Measurements from ENCODE around the gene PAX5. TPM values are rescaled to one million over a fixed set of nuclear protein-coding genes. Genes with fewer than 3 reads are reported as not detected.

Gene PAX5
- total RNA-seq, 2 experiments from 2014 or later: 62.5 to 141 TPM

- no TSS peak for BruUV-seq (replicated peaks)
- Histone ChIP-seq H3K4me2 (ENCODE audit: low read length) (no peak overlapping the region), H3K27ac (ENCODE audit: low read depth, low read length, poor library complexity, severe bottlenecking) (no peak overlapping the region), H3K9me3 (ENCODE audit: low read length) (no peaks in the 10 kb centered on the region), H3K4me3 (ENCODE audit: low read depth, low read length, poor library complexity, severe bottlenecking) (no peak overlapping the region), H3K9me2 (ENCODE audit: insufficient read depth, low read length) (no peaks in the 10 kb centered on the region), H3K4me1 (ENCODE audit: insufficient read depth, low read length, poor library complexity, severe bottlenecking) (peaks cover 37% of the 10 kb centered on the region), H3K79me2 (ENCODE audit: insufficient read depth, low read depth, low read length) (no peaks in the 10 kb centered on the region), H2AFZ (ENCODE audit: low read length) (no peak overlapping the region), H3K36me3 (ENCODE audit: insufficient read depth, low read length) (peaks cover 91% of the 10 kb centered on the region), H4K20me1 (ENCODE audit: insufficient read depth, low read length) (no peaks in the 10 kb centered on the region)
- TF ChIP-seq CTCF (conservative IDR thresholded peaks at IDR 0.05; ENCODE audit: low read length): no peak
- TF ChIP-seq EZH2phosphoT487 (IDR thresholded peaks at IDR 0.05; ENCODE audit: borderline replicate concordance, low read depth, low read length): no peak
- intact Hi-C loops (cut with micrococcal nuclease; ENCODE audit: unreplicated experiment): loop anchor here (5.0 to 10.0 kb wide), 2 partner anchors 313 to 491 kb away; no protein-coding TSS in a partner anchor
- ChIA-PET POLR2A (interaction anchor here (0.5 kb wide), 1 partner anchor 513 kb away, joined by 4 read pairs; no protein-coding TSS in a partner anchor), CTCF (ENCODE audit: unreplicated experiment) (no interaction called here)
- no peak for DNase-seq (ENCODE audit: low spot score)
Observed at GRCh38 chr9:36874261-36874660, 159.8 kb downstream of the PAX5 start.

- H3K4me2 ChIP-seq (ENCODE audit: low read length): no peak overlapping the region
- peak; percentile 79 for DNase-seq (ENCODE audit: low spot score)
- H3K9me2 ChIP-seq (ENCODE audit: insufficient read depth, low read length): no peaks in the 10 kb centered on the region
- H3K4me1 ChIP-seq (ENCODE audit: insufficient read depth, low read length, poor library complexity, severe bottlenecking): peaks cover 37% of the 10 kb centered on the region
- no peaks in the 10 kb centered on the region for H3K79me2 ChIP-seq (ENCODE audit: insufficient read depth, low read depth, low read length)
- ChIA-PET POLR2A (interaction anchor here (0.6 kb wide), 3 partner anchors 64 to 523 kb away, joined by 3 to 4 read pairs (median 3); no protein-coding TSS in a partner anchor), CTCF (ENCODE audit: unreplicated experiment) (interaction anchor here (0.8 to 1.1 kb wide), 6 partner anchors 12 to 537 kb away, joined by 3 to 8 read pairs (median 4); no protein-coding TSS in a partner anchor)
- H3K36me3 ChIP-seq (ENCODE audit: insufficient read depth, low read length): peaks cover 91% of the 10 kb centered on the region
- no peak overlapping the region for H2AFZ ChIP-seq (ENCODE audit: low read length)
- H4K20me1 ChIP-seq (ENCODE audit: insufficient read depth, low read length): no peaks in the 10 kb centered on the region
- H3K4me3 ChIP-seq (ENCODE audit: low read depth, low read length, poor library complexity, severe bottlenecking): no peak overlapping the region
- H3K27ac ChIP-seq (ENCODE audit: low read depth, low read length, poor library complexity, severe bottlenecking): no peak overlapping the region
- intact Hi-C loops (cut with micrococcal nuclease; ENCODE audit: unreplicated experiment): loop anchor here (1.0 to 10.0 kb wide), 4 partner anchors 118 to 491 kb away; no protein-coding TSS in a partner anchor
- TF ChIP-seq EZH2phosphoT487 (IDR thresholded peaks at IDR 0.05; ENCODE audit: borderline replicate concordance, low read depth, low read length) (no peak), CTCF (conservative IDR thresholded peaks at IDR 0.05; ENCODE audit: low read length) (peak; percentile 95)
- no TSS peak for BruUV-seq (replicated peaks)
- no peaks in the 10 kb centered on the region for H3K9me3 ChIP-seq (ENCODE audit: low read length)
Observed at GRCh38 chr9:36873247-36873875, 160.7 kb downstream of the PAX5 start.

- H3K27ac ChIP-seq (ENCODE audit: low read depth, low read length, poor library complexity, severe bottlenecking): no peak overlapping the region
- BruUV-seq (replicated peaks): no TSS peak
Observed at GRCh38 chr9:36872641-36873040, 161.4 kb downstream of the PAX5 start.

More at GRCh38 chr9:36872641-36873040, 161.4 kb downstream of the PAX5 start:
- TF ChIP-seq EZH2phosphoT487 (IDR thresholded peaks at IDR 0.05; ENCODE audit: borderline replicate concordance, low read depth, low read length): no peak
- TF ChIP-seq CTCF (conservative IDR thresholded peaks at IDR 0.05; ENCODE audit: low read length): no peak
- no peak overlapping the region for H3K4me2 ChIP-seq (ENCODE audit: low read length)
- H3K4me3 ChIP-seq (ENCODE audit: low read depth, low read length, poor library complexity, severe bottlenecking): no peak overlapping the region
- POLR2A ChIA-PET: interaction anchor here (0.6 kb wide), 1 partner anchor 64 kb away, joined by 3 read pairs; no protein-coding TSS in a partner anchor
- intact Hi-C loops (cut with micrococcal nuclease; ENCODE audit: unreplicated experiment): loop anchor here (1.0 to 10.0 kb wide), 4 partner anchors 119 to 492 kb away; no protein-coding TSS in a partner anchor
- no peaks in the 10 kb centered on the region for H4K20me1 ChIP-seq (ENCODE audit: insufficient read depth, low read length)
- no peaks in the 10 kb centered on the region for H3K79me2 ChIP-seq (ENCODE audit: insufficient read depth, low read depth, low read length)
- CTCF ChIA-PET (ENCODE audit: unreplicated experiment): interaction anchor here (0.8 to 1.1 kb wide), 6 partner anchors 12 to 538 kb away, joined by 3 to 8 read pairs (median 4); no protein-coding TSS in a partner anchor
- peaks cover 85% of the 10 kb centered on the region for H3K36me3 ChIP-seq (ENCODE audit: insufficient read depth, low read length)
- DNase-seq (ENCODE audit: low spot score): no peak
- no peaks in the 10 kb centered on the region for H3K9me2 ChIP-seq (ENCODE audit: insufficient read depth, low read length)
- H2AFZ ChIP-seq (ENCODE audit: low read length): no peak overlapping the region
- H3K4me1 ChIP-seq (ENCODE audit: insufficient read depth, low read length, poor library complexity, severe bottlenecking): peaks cover 32% of the 10 kb centered on the region
- no peaks in the 10 kb centered on the region for H3K9me3 ChIP-seq (ENCODE audit: low read length)
